IPS-18c (cell line): Measurements from ENCODE around the gene RAD21L1.

Experiments
- H3K4me3 ChIP-seq: 2 replicates; pipeline ENCODE4 v1.7.0; 2013; ENCODE audit warnings: low read depth, mild to moderate bottlenecking, low read length, moderate library complexity; ENCODE audit not compliant: insufficient read depth
- H3K9me3 ChIP-seq: one replicate; pipeline ENCODE4 v1.6.1; 2013; ENCODE audit warnings: mild to moderate bottlenecking, low read length, moderate library complexity; ENCODE audit not compliant: control insufficient read depth, insufficient read depth

Gene RAD21L1

GRCh38 chr20:1296117-1296610 lies 70.3 kb downstream of the RAD21L1 start:
- Histone ChIP-seq H3K4me3 (no peak overlapping the region), H3K9me3 (no peaks in the 10 kb centered on the region)

DNA sequence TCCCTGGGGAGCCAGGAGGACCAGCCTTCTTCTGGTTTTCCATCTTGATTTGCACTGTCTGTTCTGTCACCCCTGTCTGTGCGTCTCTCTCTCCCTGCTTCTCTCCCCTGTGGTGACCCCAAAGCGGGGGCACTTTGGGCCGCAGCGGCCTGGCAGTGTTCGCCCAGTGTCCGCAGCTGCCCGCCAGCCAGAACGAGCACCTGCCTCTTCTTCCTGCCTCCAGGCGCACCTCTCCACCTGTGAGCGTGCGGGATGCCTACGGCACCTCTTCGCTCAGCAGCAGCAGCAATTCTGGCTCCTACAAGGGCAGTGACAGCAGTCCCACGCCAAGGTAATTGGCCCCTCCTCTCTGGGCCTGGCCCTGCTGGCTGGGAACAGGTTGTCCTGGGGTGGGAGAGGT lies 71.1 kb downstream of the RAD21L1 start:
- Histone ChIP-seq H3K9me3 (no peaks in the 10 kb centered on the region), H3K4me3 (no peak overlapping the region)

DNA sequence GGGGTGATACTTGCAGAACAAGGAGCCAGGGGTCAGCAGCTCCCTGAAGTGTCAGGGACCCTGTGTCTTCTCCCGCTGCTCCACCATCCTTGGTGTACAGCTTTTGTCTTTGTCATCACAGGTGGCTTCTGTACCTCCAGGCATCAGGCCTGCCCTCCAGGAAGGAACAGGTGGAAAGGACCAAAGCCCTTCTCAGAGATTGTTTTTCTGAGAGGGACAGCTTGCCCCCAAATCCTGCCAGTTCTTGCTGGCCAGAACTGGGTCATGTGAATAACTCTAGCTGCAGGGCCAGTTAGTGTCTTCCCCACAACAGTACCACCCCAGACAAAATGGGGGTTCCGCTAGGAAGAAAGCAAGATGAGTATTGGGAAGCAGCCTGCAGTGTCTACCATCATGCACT lies 71.6 kb downstream of the RAD21L1 start:
- no peak overlapping the region for H3K4me3 ChIP-seq

GRCh38 chr20:1298166-1298565 lies 72.3 kb downstream of the RAD21L1 start:
- H3K9me3 ChIP-seq = no peaks in the 10 kb centered on the region
- no peak overlapping the region for H3K4me3 ChIP-seq

More for the DNA sequence above, 71.6 kb downstream of the RAD21L1 start:
- no peaks in the 10 kb centered on the region for H3K9me3 ChIP-seq

DNA sequence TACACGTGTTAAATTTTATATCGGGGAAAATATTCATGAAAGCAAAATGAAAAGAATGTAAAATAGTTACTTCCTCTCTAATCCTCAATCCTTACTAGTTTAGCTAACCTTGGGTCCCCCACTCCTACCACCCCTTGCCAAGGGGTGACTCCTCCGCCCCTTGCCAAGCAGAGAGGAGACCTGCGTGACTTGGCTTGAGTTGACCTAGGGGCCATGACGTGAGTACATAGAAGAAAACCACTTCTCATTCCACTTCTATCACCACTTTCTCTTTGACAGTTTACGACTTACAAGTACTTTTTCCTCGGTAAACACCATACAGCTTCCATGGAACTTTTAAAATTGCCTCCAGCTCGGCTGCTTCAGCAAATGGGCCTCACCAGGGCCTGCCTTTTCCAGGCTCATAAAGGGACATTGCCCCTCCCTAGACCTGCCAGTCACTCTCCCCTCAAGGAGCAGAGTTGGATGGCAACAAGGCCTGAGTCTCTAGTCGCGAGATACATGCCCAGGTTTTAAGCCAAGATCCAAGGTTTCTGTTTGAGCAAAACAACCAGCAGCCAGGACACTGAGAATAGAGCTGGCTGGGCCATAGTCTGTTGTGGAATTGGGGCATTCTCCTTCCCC lies 73.2 kb downstream of the RAD21L1 start:
- no peaks in the 10 kb centered on the region for H3K9me3 ChIP-seq
- no peak overlapping the region for H3K4me3 ChIP-seq

GRCh38 chr20:1299522-1299921 lies 73.7 kb downstream of the RAD21L1 start:
- no peak overlapping the region for H3K4me3 ChIP-seq

GRCh38 chr20:1300083-1300840 lies 74.4 kb downstream of the RAD21L1 start:
- Histone ChIP-seq H3K9me3 (no peaks in the 10 kb centered on the region), H3K4me3 (no peak overlapping the region)

More at GRCh38 chr20:1299522-1299921, 73.7 kb downstream of the RAD21L1 start:
- no peaks in the 10 kb centered on the region for H3K9me3 ChIP-seq

DNA sequence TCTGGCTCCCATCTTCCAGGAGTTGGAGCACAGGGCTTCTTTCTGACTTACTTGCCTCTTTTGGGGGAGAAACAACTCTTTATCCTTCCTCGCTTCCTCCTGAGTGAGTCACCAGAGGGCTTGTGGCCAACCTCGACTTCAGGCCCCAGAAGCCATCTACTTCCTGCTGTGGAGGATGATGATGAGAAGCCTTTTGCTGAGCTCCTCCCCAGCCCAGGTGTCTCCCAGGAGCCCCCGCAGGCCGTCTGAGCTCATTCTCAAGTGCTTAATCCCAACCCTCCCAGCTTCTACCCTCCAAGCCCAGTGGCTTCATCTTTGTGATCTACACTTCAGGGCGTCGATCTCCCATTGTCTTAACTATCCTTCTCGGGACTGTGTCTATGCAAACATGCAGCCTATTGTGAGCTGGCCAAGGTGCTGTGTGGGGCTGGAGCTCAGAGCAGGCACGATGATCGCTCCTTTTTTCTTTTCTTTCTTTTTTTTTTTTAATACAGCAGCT lies 75.2 kb downstream of the RAD21L1 start:
- Histone ChIP-seq H3K9me3 (no peaks in the 10 kb centered on the region), H3K4me3 (no peak overlapping the region)

DNA sequence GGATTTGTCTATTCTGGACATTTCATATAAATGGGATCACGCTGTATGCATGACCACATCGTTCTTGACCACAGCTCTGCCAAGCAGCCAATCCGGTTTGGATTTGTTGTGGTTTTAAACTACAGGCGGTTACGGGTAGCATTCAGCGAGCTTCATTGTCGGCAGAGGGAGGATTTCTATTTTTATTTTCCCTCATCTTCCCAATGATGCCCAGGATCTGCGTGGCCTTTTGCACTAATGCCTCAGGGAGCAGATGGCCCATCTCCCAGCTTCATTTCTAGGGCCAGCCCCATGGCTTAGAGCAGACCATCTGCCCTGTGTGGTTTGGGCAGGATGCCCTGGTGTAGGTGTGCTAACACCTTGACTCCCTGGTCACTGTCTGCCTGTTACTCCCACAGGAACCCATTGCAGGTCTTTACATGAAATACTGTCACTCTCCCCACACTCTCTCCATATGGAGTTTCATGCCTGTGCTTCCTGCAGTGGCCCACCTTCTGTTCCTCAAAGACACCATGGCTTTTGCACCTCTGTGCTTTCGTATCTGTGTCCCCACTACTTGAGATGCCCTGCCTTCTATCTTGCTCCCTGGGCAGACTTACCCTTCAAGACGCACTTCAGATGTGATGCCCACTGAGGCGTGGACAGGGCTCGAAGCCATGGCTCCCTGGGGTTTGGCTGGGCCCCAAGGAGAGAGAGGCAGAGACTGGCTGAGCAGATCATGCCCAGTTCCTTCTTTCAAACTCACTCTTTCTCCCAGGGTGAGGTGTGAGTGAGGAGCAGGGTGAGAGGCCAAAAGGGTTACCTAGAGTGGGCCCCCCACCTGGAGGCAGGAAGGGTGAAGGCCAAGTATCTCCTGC lies 77.1 kb downstream of the RAD21L1 start:
- Histone ChIP-seq H3K9me3 (no peaks in the 10 kb centered on the region), H3K4me3 (no peak overlapping the region)

DNA sequence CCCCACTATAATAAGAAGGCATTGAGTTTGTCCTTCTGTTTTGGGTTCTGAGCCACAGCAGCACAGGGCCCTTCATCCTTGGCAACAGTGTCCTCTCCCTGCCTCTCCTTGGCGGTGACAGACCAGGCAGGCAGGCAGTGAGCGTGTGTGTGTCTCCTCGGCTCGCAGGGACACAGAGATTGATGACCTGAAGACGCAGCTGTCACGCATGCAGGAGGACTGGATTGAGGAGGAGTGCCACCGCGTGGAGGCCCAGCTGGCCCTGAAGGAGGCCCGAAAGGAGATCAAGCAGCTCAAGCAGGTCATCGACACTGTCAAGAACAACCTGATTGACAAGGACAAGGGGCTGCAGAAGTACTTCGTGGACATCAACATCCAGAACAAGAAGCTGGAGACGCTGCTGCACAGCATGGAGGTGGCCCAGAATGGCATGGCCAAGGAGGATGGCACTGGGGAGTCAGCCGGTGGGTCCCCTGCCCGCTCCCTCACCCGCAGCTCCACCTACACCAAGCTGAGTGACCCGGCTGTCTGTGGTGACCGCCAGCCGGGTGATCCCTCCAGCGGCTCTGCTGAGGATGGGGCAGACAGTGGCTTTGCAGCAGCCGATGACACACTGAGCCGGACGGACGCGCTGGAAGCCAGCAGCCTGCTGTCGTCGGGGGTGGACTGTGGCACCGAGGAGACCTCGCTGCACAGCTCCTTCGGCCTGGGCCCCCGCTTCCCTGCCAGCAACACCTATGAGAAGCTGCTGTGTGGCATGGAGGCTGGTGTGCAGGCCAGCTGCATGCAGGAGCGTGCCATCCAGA lies 79.1 kb downstream of the RAD21L1 start:
- Histone ChIP-seq H3K4me3 (no peak overlapping the region), H3K9me3 (no peaks in the 10 kb centered on the region)
